Vagina (tissue), 2 donors: ENCODE measurements around the gene PSMD8.

Source experiments
- CTCF ChIP-seq, 3 experiments: fragments of 450-650 bp in 2 of 3; fragments of 200-600 bp in 1 of 3; sonication (generic) in 1 of 3; IDR thresholded peaks; one replicate each; pipeline ENCODE4 v1.5.1; 2017 to 2019; ENCODE audit warnings: antibody characterized with exemption in 3 of 3, mild to moderate bottlenecking in 2 of 3, moderate library complexity in 2 of 3
- POLR2A ChIP-seq, 2 donors: fragments of 450-650 bp; IDR thresholded peaks; one replicate each; pipeline ENCODE4 v1.6.1; 2017; ENCODE audit warnings: antibody characterized with exemption in 2 of 2, mild to moderate bottlenecking in 2 of 2, moderate library complexity in 2 of 2
- POLR2AphosphoS5 ChIP-seq, 2 donors: sonication (generic); formaldehyde crosslinking; IDR thresholded peaks; one replicate each; pipeline ENCODE4 v1.9.0; 2017; ENCODE audit warnings: antibody characterized with exemption in 2 of 2, mild to moderate bottlenecking in 2 of 2, low read depth in 1 of 2; ENCODE audit not compliant: insufficient read depth in 1 of 2

GRCh38 chr19:38370299-38370698 is 4.1 kb upstream of the PSMD8 start:
- TF ChIP-seq POLR2AphosphoS5 (IDR thresholded peaks at IDR 0.05; ENCODE audit: insufficient read depth in 1 of 2, low read depth in 1 of 2) = no peak
- TF ChIP-seq CTCF (IDR thresholded peaks at IDR 0.05) = no peak
- no peak for TF ChIP-seq POLR2A (IDR thresholded peaks at IDR 0.05)
